Measurements from ENCODE around the gene CCDC127.

CCDC127 gene

DNA sequence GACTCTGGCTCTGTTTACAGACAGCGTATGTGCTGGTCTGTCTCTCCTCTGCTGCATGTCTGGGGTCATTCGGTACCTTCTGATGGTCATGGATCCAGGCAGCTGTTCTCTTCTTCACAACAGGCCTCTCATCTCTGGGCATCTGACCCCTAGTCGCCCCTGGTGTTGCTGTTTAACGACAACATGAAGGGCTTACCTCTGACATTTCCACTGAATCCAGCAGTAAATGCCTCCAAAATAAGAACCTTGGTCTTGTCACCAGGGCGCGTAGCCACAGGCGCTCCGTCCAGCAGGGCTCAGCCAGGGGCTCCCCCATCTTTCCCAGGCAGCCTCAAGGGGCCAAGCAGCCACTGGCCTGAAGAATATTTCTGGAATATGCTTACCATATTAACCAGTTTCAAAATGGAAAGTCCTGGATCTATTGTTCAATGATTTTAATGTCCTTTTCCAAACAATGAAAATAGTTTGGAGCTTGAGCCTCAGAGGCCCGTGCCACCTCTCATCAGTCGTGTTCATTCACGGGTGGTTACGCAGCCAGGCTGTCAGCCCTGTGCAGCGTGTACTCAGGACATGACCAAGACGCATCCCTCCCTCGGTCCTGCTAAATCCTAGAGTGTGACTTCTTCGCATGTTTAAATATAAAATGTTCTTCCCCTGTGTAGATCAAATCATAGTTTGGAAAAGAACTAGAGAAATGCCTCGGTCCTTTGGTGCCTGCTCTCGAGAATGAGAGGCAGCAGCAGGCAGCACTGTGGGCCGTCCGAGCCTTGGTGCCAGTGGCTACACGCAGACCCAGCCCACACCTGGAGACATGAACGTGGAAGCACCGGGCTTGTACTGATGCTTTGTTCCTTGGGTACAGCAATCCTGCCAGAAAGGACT is 56.8 kb downstream of the CCDC127 start:
- TF ChIP-seq, protein P1, sequence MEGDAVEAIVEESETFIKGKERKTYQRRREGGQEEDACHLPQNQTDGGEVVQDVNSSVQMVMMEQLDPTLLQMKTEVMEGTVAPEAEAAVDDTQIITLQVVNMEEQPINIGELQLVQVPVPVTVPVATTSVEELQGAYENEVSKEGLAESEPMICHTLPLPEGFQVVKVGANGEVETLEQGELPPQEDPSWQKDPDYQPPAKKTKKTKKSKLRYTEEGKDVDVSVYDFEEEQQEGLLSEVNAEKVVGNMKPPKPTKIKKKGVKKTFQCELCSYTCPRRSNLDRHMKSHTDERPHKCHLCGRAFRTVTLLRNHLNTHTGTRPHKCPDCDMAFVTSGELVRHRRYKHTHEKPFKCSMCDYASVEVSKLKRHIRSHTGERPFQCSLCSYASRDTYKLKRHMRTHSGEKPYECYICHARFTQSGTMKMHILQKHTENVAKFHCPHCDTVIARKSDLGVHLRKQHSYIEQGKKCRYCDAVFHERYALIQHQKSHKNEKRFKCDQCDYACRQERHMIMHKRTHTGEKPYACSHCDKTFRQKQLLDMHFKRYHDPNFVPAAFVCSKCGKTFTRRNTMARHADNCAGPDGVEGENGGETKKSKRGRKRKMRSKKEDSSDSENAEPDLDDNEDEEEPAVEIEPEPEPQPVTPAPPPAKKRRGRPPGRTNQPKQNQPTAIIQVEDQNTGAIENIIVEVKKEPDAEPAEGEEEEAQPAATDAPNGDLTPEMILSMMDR (IDR thresholded peaks at IDR 0.05) = no peak
- peak overlapping the region; percentile 31 for H3K27ac Mint-ChIP-seq
- no peak for DNase-seq
- H3K27me3 Mint-ChIP-seq (ENCODE audit: low read depth, poor library complexity) = peaks cover 4% of the 10 kb centered on the region
- H3K4me1 Mint-ChIP-seq = peaks cover 19% of the 10 kb centered on the region
- peaks cover 13% of the 10 kb centered on the region for H3K9me3 Mint-ChIP-seq
- no peak overlapping the region for H3K4me3 Mint-ChIP-seq
- peaks cover 35% of the 10 kb centered on the region for H3K36me3 Mint-ChIP-seq (ENCODE audit: low read depth)

DNA sequence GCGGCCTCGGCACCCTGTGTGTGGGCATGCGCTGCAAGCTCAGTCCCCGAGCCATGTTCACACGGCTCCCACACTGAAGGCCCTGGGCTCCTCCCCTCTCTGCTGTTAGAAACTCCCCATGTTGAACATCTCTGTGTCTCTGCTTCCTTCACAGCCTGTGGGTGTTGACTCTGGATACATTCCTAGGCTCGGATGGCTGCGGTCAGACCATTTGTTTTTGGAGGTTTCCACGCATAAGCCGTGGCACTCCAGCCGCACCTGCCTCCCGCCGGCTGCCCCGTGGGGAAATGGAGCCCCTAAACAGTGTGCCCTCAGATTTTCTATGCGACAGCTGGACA is 57.8 kb downstream of the CCDC127 start:
- DNase-seq = no peak
- Mint-ChIP-seq H3K4me3 (no peak overlapping the region), H3K27ac (peak overlapping the region; percentile 33), H3K9me3 (peaks cover 13% of the 10 kb centered on the region), H3K4me1 (peaks cover 30% of the 10 kb centered on the region), H3K36me3 (ENCODE audit: low read depth) (peaks cover 45% of the 10 kb centered on the region), H3K27me3 (ENCODE audit: low read depth, poor library complexity) (peaks cover 4% of the 10 kb centered on the region)
- TF ChIP-seq, protein P1 (IDR thresholded peaks at IDR 0.05) = no peak

DNA sequence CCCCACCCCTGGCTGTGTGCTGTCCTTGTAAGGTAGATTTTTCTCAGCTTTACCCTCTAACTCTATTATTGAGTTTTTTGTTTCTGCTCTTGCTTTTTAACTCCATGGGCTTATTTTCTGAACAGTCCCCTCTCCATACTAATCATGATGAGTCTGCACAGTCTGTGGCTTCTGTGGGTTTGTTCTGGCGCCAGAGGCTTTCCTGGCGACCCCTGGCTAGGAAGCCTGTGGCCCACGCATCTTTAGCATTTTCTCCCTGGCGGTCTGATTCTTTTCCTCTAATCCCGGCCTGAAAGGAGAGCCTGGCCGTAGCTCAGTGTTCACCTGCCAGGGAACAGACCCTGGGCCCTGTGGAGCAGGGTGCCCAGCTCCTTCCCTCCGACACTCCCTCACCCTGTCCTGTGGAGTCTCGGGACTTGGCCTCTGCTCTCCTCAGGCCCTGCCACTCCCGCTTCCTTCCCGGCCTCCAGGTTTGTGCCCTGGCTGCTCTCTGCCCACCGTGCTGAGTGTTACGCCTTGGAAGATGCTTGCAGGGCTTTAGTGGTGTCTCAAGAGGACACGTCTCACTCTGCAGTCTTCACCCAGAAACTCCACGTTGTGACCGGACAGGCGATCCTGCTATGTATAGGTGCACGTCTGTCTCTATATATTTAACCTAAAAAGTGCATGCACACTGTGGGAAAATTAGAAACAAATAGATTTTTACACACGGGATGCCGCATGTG is 58.3 kb downstream of the CCDC127 start:
- Mint-ChIP-seq H3K36me3 (ENCODE audit: low read depth) (peaks cover 45% of the 10 kb centered on the region), H3K27ac (peak overlapping the region; percentile 29)
- no peak for DNase-seq

DNA sequence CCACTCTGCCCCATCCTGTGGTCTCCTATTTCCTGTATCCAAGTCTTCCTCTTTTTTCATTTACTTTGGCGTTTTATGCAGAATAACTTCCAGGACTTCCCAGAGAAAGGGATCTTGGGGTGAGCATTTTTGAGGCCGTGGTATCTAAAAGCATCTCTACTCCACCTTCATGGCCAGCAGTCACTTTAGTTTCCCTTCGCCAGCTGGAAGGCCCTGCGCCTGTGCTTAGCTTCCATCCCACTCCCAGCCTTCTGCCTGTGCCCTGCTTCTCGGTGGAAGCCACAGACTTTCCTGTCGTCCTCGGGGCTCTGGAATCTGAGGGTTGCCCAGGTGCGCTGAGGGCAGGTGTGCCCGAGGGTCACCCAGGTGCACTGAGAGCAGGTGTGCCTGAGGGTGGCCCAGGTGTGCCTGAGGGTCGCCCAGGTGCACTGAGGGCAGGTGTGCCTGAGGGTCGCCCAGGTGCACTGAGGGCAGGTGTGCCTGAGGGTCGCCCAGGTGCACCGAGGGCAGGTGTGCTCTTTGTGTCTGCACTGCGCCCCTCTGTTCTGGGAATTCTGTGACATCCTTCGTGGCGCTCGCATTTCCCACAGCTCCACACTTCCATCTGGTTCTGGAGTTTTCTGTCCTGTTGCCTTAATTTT is 59.0 kb downstream of the CCDC127 start:
- Mint-ChIP-seq H3K4me3 (no peak overlapping the region), H3K4me1 (peaks cover 41% of the 10 kb centered on the region), H3K27me3 (ENCODE audit: low read depth, poor library complexity) (peaks cover 3% of the 10 kb centered on the region), H3K27ac (peak overlapping the region; percentile 29), H3K36me3 (ENCODE audit: low read depth) (peaks cover 44% of the 10 kb centered on the region), H3K9me3 (peaks cover 3% of the 10 kb centered on the region)
- TF ChIP-seq, protein P1 (IDR thresholded peaks at IDR 0.05) = no peak
- DNase-seq = no peak

More for the DNA sequence above, 58.3 kb downstream of the CCDC127 start:
- Mint-ChIP-seq H3K4me1 (peaks cover 35% of the 10 kb centered on the region), H3K4me3 (no peak overlapping the region), H3K9me3 (peaks cover 10% of the 10 kb centered on the region), H3K27me3 (ENCODE audit: low read depth, poor library complexity) (peaks cover 5% of the 10 kb centered on the region)
- TF ChIP-seq, protein P1 (IDR thresholded peaks at IDR 0.05) = no peak

DNA sequence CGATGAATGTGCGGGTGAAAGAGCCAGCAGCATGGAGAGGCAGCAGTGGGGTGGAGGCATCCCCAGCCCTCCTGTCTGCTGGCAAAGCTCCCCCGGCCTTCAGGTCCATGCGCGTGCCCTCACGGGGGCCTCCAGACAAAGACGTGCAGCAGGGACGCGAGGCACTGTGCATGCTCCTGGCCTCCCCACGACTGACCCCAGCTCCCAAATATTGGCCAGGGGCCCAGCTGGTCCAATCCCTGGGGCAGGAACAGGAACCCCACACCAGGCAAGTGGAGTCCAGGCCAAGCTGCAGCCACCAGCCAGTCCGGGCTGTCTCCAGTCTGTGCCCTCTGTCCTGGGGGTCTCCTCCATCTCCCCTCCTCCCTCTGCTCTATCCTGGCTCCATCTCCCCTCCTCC is 60.2 kb downstream of the CCDC127 start:
- DNase-seq = no peak
- Mint-ChIP-seq H3K9me3 (no peaks in the 10 kb centered on the region), H3K27ac (no peak overlapping the region)

More for the DNA sequence above, 60.2 kb downstream of the CCDC127 start:
- peaks cover 41% of the 10 kb centered on the region for H3K4me1 Mint-ChIP-seq
- H3K36me3 Mint-ChIP-seq (ENCODE audit: low read depth) = peaks cover 44% of the 10 kb centered on the region
- no peak overlapping the region for H3K4me3 Mint-ChIP-seq
- peaks cover 3% of the 10 kb centered on the region for H3K27me3 Mint-ChIP-seq (ENCODE audit: low read depth, poor library complexity)
- TF ChIP-seq, protein P1 (IDR thresholded peaks at IDR 0.05) = no peak

All from nephron progenitor cell (in vitro differentiated cells).